SK-MEL-5 (cell line): ENCODE data around the gene MS4A2. TPM values are rescaled to one million over a fixed set of nuclear protein-coding genes. Genes with fewer than 3 reads are reported as not detected.
A peak's percentile ranks its signal among the peaks of the same experiment; 100 is the strongest.
"Not testable (repeated sequence)": the region's sequence is repeated elsewhere in the genome, so short reads cannot be mapped to it uniquely, and the experiment has no call there.

Experiments
- DNase-seq: peaks from one replicate; pipeline ENCODE4 v3.0.0-alpha.2; 2016; ENCODE audit warnings: low read depth, low spot score
- in situ Hi-C: cut with HindIII; loops from 2 replicates; pipeline ENCODE4 v1.10.0; 2016; ENCODE audit warnings: low sequenced_read_pairs, high pct_unique_total_duplicates, low pct_unique_long_range_greater_than_20kb
- total RNA-seq: library from RNA; depleted of rRNA; stranded (reverse); fragments of >200 nt; shearing (Covaris generic); gene quantifications from 2 replicates; pipeline ENCODE4 v1.2.3, GENCODE V29; 2014

The MS4A2 gene
- total RNA-seq, 1 experiment from 2014 or later, result not detected

GRCh38 chr11:60095477-60096120, 7.1 kb downstream of the MS4A2 start:
- in situ Hi-C loops, result no loop called here
- no peak for DNase-seq

GRCh38 chr11:60097189-60097588, 8.7 kb downstream of the MS4A2 start:
- DNase-seq, result no peak
- in situ Hi-C loops, result no loop called here

GRCh38 chr11:60098508-60098907, 10.0 kb downstream of the MS4A2 start:
- in situ Hi-C loops, result no loop called here
- no peak for DNase-seq

- DNase-seq, result no peak
- in situ Hi-C loops, result no loop called here
Observed at GRCh38 chr11:60100516-60100915, 12.1 kb downstream of the MS4A2 start.

GRCh38 chr11:60101368-60101767, 12.9 kb downstream of the MS4A2 start:
- in situ Hi-C loops, result not testable (repeated sequence)

GRCh38 chr11:60104471-60105115, 16.1 kb downstream of the MS4A2 start:
- in situ Hi-C loops, DNase-seq: not testable (repeated sequence)

More at GRCh38 chr11:60101368-60101767, 12.9 kb downstream of the MS4A2 start:
- not testable (repeated sequence) for DNase-seq

- in situ Hi-C loops, DNase-seq: not testable (repeated sequence)
Observed at GRCh38 chr11:60108631-60109030, 20.2 kb downstream of the MS4A2 start.

GRCh38 chr11:60111793-60112192, 23.3 kb downstream of the MS4A2 start:
- peak; percentile 90 for DNase-seq
- in situ Hi-C loops, result no loop called here

- in situ Hi-C loops, result no loop called here
- DNase-seq, result no peak
Observed at GRCh38 chr11:60116996-60117790, 28.7 kb downstream of the MS4A2 start.

- in situ Hi-C loops, result no loop called here
- DNase-seq, result peak; percentile 54
Observed at GRCh38 chr11:60118338-60118737, 29.9 kb downstream of the MS4A2 start.

- in situ Hi-C loops, result no loop called here
Observed at GRCh38 chr11:60119710-60120109, 31.2 kb downstream of the MS4A2 start.

GRCh38 chr11:60121264-60121663, 32.8 kb downstream of the MS4A2 start:
- DNase-seq, result peak; percentile 82

More at GRCh38 chr11:60119710-60120109, 31.2 kb downstream of the MS4A2 start:
- DNase-seq, result no peak

GRCh38 chr11:60122414-60123036, 34.1 kb downstream of the MS4A2 start:
- in situ Hi-C loops, result no loop called here
- no peak for DNase-seq

More at GRCh38 chr11:60121264-60121663, 32.8 kb downstream of the MS4A2 start:
- in situ Hi-C loops, result no loop called here

GRCh38 chr11:60124802-60125432, 36.5 kb downstream of the MS4A2 start:
- in situ Hi-C loops, result no loop called here
- no peak for DNase-seq

- peak; percentile 73 for DNase-seq
- in situ Hi-C loops, result no loop called here
Observed at GRCh38 chr11:60125956-60126585, 37.6 kb downstream of the MS4A2 start.

GRCh38 chr11:60127311-60127811, 38.9 kb downstream of the MS4A2 start:
- in situ Hi-C loops, result no loop called here
- peak; percentile 99 for DNase-seq

GRCh38 chr11:60128376-60128775, 39.9 kb downstream of the MS4A2 start:
- in situ Hi-C loops, result no loop called here
- DNase-seq, result peak; percentile 90
